OCI-LY3 (cell line): ENCODE measurements around the gene TCTN1.
"Not testable (repeated sequence)": the region's sequence is repeated elsewhere in the genome, so short reads cannot be mapped to it uniquely, and the experiment has no call there.

Experiments used
- CTCF ChIP-seq: fragments of 200-600, 300-600 bp; sonication (generic); IDR thresholded peaks from 2 replicates; pipeline ENCODE4 v1.5.1; 2014; ENCODE audit warnings: antibody characterized with exemption, low read length, low read depth
- EZH2phosphoT487 ChIP-seq: fragments of 200-600 bp; shearing (Covaris generic); IDR thresholded peaks from 2 replicates; pipeline ENCODE4 v1.6.1; 2018; ENCODE audit warnings: antibody characterized with exemption, mixed run types, low read depth

- not testable (repeated sequence) for TF ChIP-seq CTCF, EZH2phosphoT487
Observed at GRCh38 chr12:110592919-110593318, 21.0 kb upstream of the TCTN1 start.
